ENCODE results near the gene FADS3.

GRCh38 chr11:61895046-61895717 is 3.8 kb upstream of the FADS3 start:
- TF ChIP-seq CTCF (IDR thresholded peaks at IDR 0.05) (no peak), POLR2A (IDR thresholded peaks at IDR 0.05) (no peak)

All from tibial nerve (tissue), 3 donors.